NCI-H2081 (cell line): Measurements from ENCODE around the gene SLC25A47.
"Not testable (repeated sequence)": the region's sequence is repeated elsewhere in the genome, so short reads cannot be mapped to it uniquely, and the experiment has no call there.

Experiments
- DNase-seq, 2 experiments: peaks; one replicate each; lab custom pipeline; 2025; lab: John Stamatoyannopoulos, UW

The SLC25A47 gene, protein sequence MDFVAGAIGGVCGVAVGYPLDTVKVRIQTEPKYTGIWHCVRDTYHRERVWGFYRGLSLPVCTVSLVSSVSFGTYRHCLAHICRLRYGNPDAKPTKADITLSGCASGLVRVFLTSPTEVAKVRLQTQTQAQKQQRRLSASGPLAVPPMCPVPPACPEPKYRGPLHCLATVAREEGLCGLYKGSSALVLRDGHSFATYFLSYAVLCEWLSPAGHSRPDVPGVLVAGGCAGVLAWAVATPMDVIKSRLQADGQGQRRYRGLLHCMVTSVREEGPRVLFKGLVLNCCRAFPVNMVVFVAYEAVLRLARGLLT

DNA sequence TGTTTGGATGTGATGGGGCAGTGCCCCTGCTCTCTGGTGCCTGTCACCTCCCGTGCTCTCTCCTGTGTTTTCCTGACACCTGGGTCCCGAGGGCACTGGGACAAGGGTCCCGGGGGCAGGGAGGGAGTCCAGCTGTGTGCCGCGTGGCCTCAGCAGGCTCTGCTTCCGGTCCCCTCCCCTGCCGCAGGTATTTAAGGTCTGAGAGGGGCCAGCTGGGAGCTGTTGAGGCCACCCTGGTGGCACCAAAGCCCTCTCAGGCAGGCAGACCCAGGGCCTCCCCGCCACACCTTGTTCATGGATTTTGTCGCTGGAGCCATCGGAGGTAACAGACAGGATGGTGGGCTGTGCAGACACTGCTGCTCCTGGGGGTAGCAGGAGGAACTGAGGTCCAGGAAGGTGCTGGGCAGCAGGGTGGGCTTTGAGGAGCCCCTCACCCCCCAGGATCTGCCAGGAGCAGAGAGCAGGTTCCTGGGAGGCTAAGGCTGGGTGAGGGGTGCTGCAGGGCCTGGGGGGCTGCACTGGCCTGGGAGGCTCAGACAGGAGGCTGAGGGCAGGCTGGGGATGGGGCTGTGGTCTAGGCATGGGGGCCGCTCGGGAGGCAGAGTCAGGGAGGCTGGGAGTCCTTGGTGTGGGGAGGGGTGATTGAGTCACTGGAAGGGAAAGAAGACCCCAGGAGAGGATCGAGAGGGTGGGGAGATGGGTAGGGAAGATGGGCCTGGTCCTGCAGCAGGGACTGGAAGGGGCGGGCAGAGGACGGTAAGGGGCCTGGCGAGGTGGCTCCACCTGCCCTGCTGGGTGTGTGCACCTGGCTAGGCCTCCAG is at the start of gene SLC25A47:
Gene SLC25A47, plus strand, starts transcription at position 219 of the 821 bp plus-strand sequence. Its CDS starts 76 bp downstream, at position 295.
- no peak for DNase-seq

DNA sequence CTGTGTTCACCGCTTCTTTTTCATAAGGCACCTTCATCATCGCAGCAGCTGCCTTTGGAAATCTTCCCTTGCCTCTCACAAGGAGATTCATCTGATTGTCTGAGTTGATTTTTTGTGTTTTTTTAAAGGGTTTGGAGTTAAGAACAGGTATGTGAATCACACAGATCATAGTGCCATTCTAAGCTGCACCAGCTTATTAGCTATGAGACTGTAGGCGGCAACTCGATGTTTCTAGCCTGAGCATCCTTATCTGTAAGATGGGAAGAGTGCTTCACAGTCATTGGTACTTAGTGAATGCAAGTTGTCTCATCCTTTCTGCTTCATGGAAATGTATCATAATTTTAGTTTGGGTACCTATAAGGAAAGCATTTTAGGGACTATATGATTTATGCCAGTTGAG is 48.9 kb upstream of the SLC25A47 start:
- no peak for DNase-seq

DNA sequence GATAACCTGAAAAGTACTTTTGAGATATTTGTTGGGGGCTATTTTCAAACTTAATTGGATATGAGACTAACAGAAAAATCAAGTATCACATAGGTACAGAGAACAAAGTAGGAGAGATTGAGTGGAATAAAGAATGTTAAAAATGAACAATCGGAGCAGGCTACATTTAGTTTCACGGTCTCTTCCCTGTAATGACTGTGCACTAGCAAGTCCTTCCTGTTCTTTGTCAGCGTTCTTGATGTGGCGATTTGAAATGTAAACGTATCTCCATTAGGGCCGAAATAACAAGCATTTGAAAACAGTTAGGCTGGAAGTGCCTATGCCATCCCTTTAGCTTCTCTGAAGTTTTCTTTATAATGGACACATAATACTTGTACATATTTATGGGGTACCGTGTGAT is 47.9 kb upstream of the SLC25A47 start:
- peak in 1 of 2 experiments; percentile 53 for DNase-seq

DNA sequence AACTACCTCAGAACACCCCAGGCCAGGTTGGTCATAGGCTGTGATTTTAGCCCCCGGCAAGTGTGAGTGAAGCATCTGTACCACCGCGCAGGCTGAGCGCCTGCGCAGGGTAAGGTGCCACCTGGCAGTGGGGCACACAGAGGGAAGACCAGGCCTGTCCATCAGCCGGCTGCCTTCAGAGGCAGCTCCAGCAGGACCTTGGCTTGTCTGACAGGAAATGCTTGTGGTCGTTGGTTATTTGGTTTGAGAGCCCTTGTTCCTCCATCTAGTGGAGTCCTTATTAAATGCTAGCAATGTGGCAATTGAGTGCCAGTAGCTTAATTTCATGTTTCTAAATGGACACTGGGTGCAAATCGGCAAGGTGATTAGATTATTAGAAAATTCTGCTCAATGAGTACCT is 44.4 kb upstream of the SLC25A47 start:
- DNase-seq: no peak

DNA sequence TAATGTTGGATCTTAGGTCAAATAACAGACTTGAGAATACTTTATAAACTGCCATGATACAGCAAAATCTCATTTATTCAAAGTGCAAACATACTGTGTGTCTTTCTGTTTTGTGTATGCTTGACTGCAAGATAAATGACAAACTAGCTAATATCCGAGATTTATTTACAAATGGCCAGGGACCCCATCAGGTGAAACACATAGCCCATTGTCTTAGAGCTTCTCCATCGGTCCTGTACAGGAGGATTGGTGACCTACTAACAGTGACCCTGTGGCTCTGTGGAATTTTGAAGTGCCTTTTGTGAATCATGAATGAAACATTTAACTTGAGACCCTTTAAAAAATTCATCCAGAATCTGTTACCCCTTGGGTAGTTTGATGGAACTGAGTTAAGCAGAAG is 44.0 kb upstream of the SLC25A47 start:
- no peak for DNase-seq

DNA sequence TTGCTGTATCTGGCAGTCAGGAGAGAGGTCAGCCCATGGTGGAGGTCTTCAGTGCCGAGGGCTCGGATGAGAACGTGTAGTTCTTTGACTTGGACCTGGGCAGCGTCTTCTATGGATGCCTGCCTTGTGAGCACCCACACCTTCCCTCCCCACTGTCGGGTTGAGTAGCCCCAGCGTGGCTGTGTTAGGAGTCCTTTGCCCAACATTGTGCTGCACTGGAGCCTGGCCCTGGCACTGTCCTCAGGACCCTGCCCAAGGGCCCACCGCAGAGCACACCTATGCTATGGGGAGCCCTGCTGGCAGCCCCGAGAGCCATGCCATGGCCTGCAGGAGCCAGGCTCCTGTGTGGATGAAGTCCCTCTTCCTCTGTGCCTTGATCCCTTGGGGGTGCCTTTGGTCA is 43.6 kb upstream of the SLC25A47 start:
- DNase-seq: no peak

DNA sequence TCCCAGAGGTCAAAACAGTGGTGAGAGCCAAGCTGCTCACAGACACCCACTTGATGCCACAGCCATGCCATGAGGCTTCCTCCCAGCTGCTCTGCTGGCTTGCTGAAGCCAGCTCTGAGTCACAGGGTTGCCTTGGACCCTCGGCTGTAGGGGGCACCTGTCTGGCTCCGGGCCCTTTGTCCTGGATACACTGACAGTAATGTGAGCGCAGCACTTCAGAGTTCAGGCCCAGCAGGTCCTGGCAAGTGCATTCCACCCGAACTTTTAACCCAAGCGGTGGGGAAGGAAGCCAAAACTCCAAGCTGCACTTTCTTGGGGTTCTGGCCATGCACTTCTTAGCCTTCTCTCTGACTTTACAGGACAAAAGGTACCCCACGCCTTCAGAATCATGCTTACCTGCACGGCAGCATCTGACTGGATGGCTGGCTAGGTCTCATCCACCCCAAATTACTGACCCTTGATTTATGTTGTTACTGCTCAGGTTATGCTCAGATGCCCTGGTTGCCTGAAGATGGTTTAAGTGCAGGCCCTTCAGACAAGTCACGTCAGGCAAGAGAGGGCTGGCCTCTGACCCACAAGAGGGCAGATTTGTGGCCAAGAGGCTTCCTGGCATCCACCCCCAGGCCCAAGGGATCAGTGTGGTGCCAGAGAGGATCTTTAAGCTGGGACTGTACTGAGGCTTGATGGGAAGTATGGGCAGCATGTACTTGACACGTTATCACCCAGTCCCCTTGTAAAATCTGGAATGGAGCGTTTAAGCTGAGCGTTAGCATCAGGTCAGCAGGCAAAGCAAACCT is 41.7 kb upstream of the SLC25A47 start:
- DNase-seq: no peak

DNA sequence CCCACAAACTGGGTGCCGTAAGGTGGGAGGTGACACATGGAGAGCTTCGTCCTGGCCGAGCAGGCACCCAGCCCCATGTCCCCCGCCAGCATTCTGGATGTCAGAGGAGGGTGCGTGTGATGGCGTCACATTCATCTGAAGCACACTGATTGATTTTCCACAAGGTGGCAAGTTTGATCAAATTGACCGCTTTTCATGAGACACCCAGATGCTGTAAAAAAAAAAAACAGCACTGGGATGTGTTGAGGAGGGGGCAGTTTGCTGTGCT is 41.1 kb upstream of the SLC25A47 start:
- DNase-seq: no peak

DNA sequence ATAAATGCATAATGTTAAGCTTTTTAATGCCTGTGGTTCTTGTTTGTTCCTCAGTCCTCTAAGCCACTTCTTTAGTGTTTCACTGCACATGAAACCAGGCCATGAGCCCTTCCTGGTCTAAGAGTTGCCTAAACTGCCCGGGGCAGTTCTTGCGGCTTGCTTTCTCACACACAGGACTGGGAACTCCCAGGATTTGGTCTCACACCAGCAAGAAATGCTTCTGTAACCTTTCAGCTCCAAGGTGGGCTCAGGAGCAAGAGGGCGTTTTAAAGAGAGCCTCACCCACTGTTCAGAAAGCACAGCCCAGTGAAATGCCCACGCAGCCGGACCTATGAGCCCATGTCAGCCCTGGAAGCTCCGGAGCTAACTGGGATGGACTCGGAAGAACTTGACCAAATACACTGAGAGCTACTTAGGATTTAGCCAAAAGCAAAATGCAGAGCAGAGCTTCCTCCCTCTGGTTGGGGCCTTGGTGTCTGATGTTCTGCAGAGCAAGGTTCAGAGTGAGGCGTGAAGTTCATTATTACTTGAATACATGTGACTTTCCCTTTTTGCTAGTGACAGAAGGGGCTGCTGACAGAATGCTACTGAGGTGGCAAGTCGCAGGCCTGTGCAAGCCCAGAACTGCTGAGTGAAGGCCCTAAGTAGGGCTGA is 40.2 kb upstream of the SLC25A47 start:
- no peak for DNase-seq

DNA sequence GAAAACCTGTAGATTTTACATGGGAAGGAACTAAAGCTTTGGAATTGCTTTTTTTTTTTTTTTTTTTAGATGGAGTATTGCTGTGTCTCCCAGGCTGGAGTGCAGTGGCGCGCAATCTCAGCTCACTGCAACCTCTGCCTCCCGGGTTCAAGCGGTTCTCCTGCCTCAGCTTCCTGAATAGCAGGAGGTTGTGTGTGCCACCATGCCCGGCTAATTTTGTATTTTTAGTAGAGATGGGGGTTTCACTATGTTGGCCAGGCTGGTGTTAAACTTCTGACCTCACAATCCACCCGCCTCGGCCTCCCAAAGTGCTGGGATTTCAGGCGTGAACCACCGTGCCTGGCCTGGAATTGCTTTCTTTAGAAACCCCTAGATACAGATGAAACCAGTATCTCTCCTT is 39.7 kb upstream of the SLC25A47 start:
- not testable (repeated sequence) for DNase-seq

DNA sequence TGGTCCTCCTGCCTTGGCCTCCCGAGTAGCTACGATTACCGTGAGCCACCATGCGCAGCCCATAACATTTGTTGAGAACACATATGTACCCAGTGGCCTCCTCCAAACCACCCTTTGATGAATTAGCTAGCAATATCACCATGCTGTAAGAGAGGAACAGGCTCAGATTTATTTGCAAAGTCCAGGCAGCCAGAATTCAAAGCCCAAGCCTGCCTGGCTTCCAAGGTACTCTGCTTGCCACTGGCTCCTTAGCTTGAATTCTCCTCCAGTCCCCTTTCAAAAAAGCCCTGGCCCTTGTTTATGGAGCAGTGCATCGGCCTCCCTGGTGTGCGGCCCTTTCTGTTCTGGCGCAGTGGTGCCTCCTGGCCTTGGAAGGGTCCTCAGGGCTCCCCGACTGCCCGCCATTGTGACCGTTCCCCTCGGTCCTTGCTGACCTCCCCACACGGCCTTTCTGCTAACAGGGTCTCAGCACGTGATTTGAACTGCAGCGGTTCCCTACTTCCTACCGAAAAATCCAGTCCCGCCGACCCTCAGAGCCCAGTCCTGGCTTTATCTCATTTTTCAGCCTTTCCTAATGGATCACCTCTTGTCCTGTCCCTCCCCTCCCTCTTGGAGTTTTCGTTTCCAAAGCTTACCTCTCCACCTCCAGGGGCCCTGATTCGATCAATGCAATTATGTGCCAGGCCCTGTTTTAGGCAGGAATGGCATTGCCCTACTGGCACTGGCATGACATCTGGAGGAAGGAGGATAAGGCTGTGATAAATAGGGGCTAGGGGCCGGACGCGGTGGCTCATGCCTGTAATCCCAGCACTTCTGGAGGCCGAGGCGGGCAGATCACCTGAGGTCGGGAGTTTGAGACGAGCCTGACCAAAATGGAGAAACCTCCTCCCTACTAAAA is 38.9 kb upstream of the SLC25A47 start:
- DNase-seq: no peak

DNA sequence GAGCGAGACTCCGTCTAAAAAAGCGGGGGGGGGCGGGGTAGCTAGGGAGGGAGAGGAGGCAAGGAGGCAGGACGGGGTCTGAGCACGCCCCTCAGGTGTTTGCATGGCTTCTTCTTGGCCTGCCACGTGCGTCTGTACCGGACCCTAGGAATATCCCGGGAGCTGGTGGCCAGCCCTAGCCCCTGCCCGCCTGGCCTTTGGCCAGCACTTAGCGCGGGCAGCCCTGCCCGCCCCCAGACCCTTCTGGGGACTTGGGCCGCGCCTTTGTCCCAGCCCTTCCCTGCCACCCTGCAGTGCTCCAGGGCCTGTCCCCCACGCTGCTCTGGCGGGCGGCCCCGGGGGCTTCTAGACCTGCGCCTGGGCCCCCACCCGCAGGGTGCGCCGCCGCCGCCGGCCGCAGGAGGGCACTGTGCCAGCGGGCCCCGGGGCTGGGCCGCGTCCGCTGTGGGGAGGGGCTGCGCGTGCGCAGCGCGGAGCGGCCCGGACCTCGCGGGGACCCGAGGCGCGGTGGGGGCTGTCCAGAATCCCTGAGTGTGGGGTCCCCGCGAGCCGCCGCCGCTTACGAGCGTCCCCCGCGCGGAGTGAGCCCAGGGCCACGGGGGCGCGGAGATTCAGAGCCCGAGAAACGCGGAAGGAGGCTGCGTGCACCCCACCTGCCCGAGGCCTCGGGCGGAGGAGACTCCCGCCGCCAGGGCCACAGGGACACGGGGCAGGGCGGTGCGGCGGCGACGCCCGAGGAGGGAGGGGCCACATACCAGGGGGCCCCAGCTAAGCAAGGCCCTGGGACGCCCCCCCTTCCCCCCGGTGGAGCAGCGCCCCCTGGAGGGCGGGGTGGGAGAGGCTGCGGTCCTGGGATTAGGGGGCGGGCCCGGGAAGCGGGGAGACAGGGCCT is 37.9 kb upstream of the SLC25A47 start:
- peak; percentile 69 to 78 for DNase-seq

DNA sequence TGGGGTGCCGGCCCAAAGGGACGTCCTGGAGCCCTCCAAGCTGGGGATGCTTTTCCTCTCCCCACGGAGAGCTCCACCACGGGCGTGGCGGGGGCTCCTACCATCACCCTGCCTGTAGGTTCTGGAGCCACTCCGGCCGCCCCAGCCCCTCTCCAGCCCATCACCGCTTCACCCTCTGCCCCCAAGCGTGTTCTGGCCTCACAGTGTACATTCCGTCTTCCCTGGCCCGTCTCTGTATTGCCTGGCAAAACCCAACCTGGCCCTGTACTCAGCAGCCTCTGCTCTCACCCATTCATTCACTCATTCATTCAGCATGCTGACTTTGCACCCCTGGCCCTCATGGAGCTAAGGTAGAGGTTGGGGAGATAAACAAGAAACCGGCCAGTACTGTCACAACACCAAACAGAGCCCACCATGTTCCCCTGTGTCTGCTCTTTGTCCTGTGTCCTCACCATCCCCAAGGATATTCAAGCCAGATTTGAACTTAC is 37.2 kb upstream of the SLC25A47 start:
- no peak for DNase-seq

DNA sequence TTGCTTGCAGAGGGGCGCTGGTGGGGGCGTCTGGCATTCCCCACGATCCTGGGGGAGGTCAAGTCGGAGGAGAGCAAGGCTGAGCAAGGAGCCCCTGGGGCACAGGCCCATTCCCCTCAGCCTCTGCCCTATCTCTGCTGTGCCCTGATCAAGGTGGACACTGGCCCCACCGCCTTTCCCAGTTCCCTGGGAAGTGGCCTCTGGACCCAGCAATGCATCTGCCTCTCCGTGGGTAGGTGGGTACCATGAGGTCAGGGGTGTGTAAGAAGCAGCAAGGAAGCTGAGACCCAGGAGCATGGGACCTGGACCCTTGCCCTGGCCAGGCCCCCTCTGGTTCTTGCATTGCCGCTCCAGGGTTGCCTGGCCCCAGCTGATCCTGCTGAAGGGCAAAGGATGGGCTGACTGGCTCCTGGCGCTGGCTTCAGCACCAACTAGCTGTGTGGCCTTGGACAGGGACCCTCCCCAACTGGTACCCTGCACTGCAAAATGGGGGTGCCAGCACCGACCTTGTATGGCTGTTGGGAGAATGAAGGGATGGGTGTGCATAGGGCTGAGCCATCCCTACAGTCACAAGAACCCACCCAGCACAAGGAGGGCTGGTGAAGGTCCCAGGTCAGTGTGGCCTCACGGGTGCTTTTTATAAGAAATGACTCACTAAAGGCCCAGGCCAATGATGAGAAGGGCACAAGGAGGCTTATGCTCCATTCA is 36.5 kb upstream of the SLC25A47 start:
- no peak for DNase-seq

DNA sequence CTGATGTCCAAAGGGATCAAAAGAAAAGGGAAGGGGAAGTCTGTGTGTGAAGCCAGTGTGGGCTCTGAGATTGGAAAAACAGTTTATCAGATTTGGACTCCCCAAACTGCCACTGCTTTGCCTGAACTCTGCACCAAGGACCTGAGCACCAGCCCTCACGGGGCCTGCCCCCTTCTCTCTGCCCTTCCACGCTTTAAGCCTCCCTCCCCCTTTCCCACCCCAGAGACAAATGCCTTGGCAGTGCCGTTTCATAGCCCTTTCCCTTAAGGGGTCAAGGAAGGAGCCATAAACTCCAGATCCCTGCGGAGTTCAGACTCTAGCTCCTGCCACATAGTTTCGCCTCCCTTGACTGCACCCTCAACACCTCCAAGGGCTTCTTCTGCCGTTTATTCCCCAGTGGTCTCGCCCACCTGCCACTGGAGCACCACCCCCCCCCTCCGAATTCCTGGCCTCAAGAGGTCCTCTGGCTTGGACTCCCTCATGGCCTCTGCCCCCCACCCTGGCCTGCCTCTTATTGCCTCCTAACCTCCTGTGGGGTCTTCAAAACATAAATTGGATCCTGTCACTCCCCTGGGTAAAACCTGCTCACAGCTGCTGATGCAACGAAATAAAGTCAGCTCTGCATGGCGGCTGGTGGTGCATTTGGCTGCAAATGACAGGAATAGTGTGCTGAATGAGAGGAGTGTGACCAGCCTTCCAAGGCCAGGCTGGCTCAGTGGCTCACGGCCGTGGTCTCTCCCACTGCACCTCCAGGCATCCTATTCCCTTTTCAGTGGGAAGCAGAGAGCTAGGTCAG is 35.7 kb upstream of the SLC25A47 start:
- no peak for DNase-seq

DNA sequence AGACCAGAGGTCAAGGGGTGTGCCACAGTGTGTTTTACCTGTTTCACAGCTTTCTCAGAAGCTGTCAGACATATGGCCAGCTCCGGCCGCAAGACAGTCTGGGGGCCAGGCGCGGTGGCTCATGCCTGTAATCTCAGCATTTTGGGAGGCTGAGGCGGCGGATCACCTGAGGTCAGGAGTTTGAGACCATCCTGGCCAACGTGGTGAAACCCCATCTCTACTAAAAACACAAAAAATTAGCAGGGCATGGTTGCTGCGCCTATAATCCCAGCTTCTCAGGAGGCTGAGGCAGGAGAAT is 35.2 kb upstream of the SLC25A47 start:
- DNase-seq: not testable (repeated sequence)

DNA sequence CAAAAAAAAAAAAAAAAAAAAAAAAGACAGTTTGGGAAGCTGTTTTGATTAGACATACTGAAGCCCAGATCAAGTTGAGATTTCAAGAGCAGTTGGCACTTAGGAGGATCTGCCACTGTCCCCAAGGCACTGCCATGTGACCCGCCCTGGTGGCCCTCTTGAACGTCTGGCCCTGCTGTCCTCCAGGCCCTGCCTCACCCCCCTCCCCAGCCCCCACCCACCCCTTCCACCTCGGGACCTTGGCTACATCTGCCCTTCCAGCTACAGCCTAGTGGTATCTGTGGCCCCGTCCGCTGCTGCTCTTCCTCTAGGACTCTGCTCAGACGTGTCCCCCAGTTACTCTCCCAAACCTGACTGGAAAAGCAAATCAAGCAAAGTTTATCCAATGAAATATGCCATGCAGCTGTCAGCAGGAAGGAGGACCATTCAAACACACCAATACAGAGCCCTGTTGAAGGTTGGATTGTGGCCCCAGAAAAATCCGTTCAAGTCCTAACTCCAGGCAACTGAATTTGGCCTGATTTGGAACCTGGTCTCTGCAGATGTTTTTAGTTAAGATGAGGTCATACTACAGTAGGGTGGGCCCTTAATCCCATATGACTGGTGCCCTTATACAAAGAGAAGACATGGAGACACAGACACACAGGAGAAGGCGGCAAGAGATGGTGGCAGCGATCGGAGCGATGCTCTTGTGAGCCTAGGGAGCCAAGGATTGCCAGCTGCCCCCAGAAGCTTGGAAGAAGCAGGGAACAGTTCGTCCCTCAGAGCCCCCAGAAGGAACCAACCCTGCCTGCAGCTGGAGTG is 34.6 kb upstream of the SLC25A47 start:
- DNase-seq: no peak
